SK-MEL-5 (cell line): ENCODE results near the gene HSPG2. TPM values are rescaled to one million over a fixed set of nuclear protein-coding genes. Genes with fewer than 3 reads are reported as not detected.

Experiments
- DNase-seq: peaks from one replicate; pipeline ENCODE4 v3.0.0-alpha.2; 2016; ENCODE audit warnings: low read depth, low spot score
- in situ Hi-C: cut with HindIII; loops from 2 replicates; pipeline ENCODE4 v1.10.0; 2016; ENCODE audit warnings: low sequenced_read_pairs, high pct_unique_total_duplicates, low pct_unique_long_range_greater_than_20kb
- total RNA-seq: library from RNA; depleted of rRNA; stranded (reverse); fragments of >200 nt; shearing (Covaris generic); gene quantifications from 2 replicates; pipeline ENCODE4 v1.2.3, GENCODE V29; 2014

The HSPG2 gene
- total RNA-seq, 1 experiment from 2014 or later, result 7.2 TPM

DNA sequence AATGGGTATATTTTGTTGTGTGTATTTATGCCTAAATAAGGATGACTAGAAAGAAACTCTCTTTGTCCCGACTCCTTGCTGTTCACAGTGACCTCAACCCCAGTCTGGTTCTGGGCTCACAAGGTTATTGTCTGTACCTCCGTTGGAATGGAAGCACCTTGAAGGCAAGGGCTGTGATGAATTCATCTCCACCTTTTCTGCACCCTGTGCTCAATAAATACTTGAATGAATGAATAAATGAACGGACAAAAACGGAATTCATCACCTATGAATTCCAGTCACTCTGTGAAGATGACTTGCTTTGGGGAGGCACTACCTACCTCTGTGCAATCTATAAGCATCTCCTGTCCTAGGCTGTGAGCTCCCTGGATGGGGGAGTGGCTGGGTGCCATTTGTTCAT is 39.3 kb downstream of the HSPG2 start:
- in situ Hi-C loops, result no loop called here
- no peak for DNase-seq

DNA sequence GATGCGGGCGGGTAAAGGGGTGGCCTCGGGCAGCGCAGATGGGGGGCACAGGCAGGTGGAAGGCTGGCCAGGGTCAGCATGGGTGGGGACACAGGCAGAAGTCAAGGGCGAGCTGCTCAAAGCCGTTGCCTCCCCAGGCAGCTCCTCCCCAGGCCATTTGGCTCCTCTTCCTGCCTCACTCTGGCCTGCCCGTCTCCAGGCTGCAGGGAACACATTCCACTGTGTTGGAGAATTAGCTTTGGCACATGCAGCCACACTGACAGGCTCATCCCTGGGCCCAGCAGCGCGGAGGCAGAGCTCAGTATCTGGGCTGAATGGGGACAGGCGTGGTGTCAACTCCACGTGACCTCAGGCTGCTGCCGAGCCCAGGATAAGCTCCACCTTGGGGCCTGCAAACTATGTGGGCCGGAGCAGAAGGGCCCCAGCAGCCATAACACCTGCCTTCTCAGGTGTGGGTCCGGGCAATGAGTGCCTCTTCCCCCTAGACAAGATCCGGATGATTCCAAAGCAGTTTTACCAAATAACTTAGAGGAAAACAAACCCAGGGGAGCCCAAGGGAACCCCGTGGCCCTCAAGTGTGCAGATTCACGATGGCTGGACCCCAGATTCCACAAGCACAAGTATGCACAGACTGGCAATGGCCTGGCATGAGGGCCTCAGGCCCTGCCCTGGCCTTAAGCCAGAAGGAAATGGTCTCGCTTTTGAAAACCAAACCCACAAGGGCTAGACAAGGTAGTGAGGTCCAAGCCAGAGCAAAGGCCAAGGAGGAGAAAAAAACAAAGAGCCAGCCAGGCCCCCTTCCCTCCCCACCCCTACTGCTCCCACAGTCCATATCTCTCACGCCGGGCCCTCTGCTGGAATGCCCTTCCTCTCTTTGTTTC is 40.2 kb downstream of the HSPG2 start:
- no peak for DNase-seq
- in situ Hi-C loops, result no loop called here

DNA sequence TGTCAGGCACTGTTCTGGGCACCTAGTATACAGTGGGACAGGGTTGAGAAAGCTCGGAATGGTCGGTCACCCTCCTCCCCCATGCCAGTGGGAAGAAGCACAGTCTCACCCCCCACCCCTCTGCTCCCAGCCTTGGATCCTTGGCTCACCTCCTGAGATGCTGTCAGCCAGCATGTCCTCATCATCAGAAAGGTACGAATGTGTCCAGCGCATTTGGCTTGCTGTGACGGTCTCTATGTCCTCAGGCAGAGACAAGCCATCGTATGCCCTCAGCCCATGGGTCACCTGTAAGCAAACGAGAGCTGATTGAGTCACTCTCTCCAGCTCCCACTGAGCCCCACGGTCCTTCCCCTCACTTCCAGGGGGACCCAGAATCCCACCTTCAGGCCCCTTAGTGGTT is 41.1 kb downstream of the HSPG2 start:
- no peak for DNase-seq
- in situ Hi-C loops, result no loop called here

DNA sequence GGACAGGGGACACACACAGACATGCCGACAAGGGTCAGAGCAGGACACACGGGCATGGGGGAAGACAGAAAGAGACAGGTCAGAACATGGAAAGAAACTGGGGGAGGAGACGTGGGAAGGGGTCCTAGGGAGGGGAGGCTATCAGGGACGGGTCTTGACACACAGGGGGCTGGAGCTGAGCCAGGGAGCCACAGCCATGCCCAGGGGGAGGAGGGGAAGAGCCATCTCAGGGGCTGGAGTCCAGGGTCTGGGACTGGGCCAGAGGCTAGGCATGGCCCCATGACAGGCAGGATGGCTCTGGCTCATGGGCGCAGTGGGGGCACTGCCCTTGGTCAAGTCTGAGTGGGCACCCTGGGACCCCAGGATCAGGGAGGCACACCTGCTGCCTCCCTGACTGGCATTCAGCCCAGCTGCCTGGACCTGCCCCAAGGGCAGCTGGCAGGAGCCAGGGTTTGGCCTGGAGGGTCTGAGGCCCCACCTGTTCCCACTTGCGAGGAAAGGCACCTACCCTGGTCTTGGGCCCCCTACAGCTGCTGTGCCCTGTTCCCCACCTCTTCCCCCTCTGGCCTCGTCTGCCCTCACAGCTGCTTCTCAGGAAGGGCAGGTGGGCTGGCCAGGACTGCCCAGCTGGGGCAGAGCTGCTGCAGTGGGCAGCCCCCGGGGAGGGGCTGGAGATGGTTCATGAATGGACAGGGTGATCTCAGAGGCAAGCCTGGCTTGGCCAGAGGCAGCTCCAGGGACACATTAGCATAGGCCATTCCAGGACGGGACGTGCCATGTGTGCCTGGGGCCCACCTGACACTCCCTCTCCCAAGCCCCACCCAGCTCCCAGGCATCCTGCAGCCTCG is 42.9 kb downstream of the HSPG2 start:
- DNase-seq, result no peak
- in situ Hi-C loops, result no loop called here

DNA sequence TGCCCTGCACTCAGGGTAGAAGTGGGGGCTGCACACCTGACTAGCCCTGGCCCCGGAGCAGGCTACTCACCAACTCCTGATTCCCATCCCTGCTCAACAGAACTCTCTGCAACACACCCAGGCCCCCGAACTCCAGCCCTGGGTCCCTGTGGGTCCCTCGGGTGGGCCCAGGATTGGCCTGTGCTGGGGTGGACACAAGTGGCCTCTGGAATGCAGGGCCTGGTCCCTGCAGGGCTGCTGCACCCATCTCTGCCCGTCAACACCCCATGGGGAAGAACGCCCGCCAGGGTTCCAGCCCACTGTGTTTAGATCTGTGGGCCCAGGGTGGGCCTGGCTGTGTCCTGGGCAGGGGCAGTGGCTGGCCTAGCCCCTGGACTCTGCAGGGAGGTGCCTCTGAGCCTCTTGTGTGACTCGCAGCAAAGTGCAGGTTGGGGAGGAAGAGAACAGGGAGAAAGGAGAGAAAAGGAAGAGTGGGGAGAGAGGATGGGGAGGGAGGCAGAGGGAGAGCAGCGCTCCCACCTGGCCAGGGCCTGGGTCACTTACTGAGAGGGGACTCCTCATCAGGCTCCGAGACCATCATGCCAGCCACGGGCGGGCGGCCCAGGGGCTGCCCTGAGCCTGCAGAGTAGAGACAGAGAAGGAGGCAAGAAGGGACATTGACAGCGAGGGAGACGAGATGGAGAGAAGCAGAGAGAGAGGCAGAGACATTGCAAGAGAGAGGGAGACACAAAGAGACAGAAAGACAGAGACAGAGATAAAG is 43.9 kb downstream of the HSPG2 start:
- in situ Hi-C loops, result no loop called here
- DNase-seq, result no peak

DNA sequence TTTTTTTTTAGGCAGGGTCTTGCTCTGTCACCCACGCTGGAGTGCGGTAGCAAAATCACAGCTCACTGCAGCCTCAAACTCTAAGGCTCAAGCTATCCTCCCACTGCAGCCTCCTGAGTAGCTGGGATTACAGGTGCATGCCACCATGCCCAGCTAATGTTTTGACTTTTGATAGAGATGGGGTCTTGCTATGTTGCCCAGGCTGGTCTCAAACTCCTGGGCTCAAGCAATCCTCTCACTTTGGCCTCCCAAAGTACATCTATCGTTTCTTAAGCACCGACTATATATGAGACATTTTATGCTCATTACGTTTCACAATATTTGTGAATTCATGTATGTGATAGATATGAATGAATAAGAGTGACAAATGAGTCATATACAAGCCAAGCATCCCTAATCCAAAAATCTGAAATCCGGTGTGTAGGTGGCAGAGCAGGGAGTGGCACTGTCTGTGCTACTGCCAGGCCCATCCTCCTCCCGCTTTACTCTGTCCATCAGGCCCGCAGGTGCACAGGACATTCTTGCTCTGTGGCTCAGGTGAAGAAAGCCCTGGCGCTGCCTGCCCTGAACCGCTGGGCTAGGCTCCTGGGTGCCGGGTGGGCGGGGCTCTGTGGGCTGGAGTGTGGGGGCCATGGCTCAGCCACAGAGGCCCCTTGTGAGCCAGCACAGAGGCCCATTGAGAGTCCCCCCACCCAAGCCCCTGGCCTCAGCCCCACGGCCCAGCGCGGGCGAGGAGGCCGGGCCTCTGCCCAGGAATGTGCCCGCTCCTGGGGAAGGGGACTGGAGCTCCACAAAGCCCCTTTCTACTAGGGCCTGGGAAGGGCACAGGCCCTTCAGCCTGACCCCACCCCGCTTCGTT is 45.3 kb downstream of the HSPG2 start:
- in situ Hi-C loops, result no loop called here
- DNase-seq, result no peak

DNA sequence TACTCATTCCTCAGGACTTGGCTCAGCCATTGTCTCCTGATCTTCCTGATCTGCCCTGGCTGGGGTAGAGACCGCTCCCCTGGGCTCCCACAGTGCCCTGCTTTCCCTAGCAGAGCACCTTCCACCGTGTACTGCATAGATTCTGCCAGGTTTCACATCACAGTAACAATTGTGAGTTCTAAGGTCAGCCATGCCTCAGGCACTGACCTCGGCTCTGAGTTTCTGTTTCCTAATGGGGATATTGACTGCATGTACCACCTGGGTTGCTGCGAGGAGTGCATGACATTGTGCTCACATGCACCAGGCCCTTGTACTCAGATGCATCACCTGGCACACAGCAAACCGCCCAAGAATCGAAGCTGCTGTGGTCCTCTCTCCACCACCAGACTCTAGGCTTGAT is 46.0 kb downstream of the HSPG2 start:
- no peak for DNase-seq
- in situ Hi-C loops, result no loop called here

DNA sequence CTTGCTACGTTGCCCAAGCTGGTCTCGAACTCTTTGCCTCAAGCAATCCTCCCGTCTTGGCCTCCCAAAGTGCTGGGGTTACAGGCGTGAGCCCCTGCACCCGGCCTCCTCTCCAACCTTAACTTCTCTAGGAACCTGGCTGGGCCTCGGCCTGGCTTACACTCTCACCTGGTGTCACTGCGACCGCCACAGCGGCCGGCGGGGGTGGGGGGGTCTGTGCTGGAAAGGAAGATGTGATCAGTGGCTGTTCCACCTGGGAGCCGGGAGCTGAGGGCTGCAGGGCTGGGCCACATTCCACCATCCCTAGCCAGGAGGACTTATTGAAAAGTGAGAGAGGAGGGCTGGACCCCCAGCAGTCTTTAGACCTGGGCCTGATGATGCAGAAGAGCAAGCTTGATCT is 48.6 kb downstream of the HSPG2 start:
- in situ Hi-C loops, result no loop called here
- no peak for DNase-seq

DNA sequence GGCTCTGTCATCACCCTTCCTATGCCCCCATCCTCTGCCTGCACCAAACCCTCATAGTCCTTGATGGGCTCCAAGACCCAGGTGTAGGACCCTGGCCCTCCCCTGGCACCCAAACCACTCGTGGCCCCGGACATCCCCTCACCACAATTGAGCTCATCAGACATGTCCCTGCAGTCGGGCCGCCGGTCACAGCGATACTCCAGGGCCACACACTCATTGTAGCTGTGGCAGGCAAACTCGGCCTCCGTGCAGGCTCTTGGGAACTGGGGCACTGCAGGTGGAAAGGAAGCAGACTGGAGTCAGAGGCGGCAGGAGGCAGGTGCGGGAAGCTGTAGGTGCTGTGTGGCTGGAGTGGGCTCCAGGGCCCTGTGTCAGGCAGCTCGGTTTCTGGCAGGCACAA is 49.3 kb downstream of the HSPG2 start:
- DNase-seq, result no peak
- in situ Hi-C loops, result no loop called here

DNA sequence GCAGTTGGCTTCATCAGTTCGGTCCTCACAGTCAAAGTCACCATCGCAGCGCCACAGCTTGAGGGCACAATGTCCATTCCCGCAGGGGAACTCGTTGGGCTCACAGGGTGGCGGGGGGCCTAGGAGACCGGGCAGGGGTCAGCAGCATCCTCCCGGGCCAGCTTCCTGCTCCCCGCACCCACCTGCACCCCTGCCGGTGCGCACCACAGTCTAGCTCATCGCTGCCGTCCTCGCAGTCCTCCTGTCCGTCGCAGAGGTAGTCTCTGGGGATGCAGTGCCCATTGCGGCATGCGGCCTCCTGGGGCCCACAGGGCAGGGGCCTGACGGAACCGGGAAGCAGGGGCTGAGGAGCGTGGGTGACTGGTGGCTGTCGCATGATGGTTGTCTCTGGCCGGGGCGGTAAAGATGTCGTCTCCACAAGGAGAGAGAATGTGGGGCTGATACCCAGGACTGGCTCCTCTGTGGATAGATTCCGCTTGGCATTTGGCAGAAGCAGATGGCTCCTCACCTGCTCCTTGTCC is 49.8 kb downstream of the HSPG2 start:
- no peak for DNase-seq
- in situ Hi-C loops, result no loop called here

DNA sequence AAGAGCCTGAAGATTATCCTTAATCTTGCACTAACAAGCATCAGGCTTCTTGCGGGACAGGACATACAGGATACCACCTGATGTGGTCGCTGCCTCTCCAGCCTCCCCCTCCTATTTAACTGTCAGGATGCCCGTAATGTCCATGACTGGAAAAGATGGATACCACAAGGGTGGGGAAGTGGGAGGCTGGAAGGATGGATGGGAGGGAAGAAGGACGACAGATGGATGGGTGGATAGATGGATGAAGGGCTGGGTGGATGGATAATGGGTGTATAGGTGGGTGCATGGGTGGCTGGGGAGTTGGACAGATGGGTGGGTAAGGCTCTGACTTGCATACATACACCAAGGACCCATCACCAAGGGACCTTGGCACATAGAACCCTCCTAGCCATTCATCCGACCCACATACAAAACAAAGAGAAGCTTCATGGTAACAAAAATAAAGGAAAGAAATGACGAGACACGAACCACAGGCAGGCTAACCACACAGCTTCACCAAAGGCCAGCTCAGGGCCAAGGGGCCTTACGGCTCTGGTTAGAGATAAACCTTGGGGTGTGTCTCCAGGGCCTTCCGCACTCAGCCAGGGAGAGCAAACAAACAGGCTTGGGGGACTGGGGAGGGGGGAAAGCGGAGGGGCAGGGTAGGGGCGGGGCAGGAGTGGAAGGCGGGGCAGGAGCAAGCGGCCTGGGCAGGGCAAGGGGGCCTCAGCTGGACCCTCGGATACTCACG is 50.5 kb downstream of the HSPG2 start:
- no peak for DNase-seq
- in situ Hi-C loops, result no loop called here

DNA sequence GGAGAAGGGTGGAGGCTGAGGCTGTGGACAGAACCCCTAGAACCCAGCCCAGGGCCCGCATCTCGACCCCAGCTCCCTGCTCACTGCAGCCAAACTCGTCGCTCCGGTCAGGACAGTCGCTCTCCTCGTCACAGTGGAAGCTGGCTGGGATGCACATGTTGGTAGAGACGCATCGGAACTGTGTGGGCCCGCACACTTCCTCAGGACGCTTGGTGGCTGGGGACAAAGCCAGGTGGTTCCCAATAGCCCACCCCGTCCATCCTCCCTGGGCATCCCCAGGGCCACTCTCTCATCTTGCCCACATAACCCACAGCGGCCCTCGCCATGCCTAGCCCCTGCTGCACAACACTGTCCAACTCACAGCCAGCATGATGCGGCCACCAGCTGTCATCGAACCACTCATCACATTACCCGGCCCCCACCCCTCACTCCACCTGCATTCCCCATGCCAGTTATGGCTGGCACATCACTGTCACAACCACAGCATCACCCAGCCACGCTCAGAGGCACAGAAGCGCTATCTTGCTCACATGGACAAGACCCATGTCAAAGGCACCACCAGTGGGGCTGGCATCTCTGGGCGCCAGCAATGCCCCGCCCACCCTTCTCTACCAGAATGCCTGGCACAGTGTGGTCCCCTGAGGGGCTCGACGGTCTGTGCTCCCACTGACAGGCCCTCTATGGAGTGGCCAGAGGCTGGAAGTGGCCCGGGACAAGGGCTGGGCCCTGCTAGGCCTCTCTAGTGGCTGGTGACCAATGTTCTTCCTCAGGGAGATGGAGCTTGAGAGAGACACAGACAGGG is 51.7 kb downstream of the HSPG2 start:
- DNase-seq, result no peak
- in situ Hi-C loops, result no loop called here

DNA sequence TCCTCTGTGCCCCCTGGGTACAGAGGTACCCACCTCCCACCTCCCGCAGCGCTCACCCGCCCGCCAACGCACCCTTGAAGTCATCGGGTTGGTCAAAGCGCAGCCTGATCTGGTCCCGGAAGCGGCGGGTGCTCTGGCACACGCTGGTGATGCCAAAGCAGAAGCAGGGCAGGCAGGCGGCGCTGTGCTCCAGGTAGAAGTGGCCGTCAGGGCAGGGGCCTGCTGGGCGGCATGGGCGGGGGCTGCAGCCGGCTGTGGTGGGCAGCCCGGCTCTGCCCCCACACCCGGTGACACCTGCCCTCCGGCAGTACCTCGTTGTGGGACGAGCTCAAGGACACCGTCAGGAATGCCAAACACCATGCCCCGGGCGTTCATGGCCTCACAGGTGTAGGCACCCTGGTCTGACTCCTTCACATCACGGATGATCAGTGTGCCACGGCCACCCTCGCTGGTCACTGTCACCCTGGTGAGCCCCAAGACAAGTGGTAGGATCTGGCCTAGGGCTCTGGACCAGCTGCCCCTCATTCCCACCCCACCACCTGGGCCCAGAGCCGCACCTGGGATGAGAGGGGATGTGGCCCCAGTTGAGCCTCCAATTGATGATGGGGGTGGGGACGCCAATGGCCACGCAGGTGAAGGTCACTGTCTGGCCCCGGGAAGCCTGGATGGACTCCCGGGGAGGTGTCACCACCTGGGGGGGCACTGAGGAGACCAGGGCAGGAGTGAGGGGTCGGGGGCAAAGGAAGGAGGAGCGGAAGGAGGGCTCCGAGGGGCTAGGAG is 52.5 kb downstream of the HSPG2 start:
- in situ Hi-C loops, result no loop called here
- no peak for DNase-seq

DNA sequence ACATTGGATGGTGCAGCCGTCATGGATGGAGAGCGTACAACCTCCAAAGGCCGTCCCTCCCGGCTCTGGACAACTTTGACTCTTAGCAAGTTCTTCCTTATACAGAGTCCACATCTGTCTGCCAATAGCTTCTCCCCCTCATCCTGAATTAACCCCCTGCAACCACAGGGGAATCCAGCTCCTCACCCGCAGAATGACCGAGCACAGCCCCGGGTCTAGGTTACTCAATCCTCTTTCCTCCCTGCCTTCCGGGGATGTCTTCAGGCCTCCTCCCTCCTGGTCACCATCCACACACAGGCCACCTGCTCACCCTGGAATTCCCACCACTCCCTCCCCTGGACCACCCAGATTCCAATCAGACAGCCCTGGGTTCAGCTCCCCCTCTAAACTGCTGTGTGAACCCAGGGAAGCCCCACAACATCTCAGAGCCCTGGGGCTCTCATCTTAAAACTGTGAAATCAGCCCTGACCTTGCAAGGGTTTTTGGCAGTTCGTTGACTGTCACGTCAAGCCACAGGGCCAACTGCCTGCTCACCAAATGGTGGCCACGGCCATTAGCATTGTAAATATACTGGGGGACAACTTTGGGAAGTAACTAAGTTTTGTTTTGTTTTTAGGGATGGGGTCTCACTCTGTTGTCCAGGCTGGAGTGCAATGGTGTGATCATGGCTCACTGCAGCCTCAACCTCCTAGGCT is 54.2 kb downstream of the HSPG2 start:
- in situ Hi-C loops, result no loop called here
- DNase-seq, result no peak

DNA sequence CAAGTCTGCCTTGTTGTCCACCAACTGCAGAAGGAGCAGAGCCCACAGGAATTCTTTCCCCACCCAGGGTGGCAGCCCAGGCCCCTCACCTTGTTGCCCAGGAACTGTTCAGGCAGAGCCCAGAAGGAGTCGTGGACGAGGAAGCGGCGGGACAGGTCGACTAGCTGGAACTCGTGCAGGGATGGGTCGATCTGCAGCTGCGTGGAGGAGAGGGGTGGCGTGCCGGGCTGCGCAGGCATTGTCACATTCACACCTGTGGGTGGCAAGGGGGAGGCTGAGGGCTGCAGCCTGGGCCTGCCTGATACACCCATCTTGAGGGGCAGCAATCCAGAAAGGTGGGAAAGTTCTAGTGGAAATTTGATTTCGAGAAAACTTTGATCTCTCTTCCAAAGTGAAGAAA is 55.9 kb downstream of the HSPG2 start:
- in situ Hi-C loops, result no loop called here
- DNase-seq, result no peak
